ENCODE data around the gene IL4I1. TPM values are rescaled to one million over a fixed set of nuclear protein-coding genes. Genes with fewer than 3 reads are reported as not detected.

Gene IL4I1
- total and polyA plus RNA-seq, 12 donors, result 0.26 to 26.9 (median 0.57) TPM; not detected in 3

GRCh38 chr19:49939721-49940481 is 43.2 kb upstream of the IL4I1 start:
- H3K4me1 ChIP-seq, result peaks cover 0 to 18% (median 7%) of the 10 kb centered on the region in 9 donors
- no peaks in the 10 kb centered on the region for H3K36me3 ChIP-seq
- no peak overlapping the region for H3K4me3 ChIP-seq
- peaks cover 0 to 3% (median 0%) of the 10 kb centered on the region in 7 donors for H3K27me3 ChIP-seq
- WGBS, 2 donors, result 67 to 79% methylated on average over 7 of the region's 7 CpGs
- no peak overlapping the region for H3K27ac ChIP-seq
- intact Hi-C loops (cut with DNase I), result loop anchor here in 4 of 10 donors (5.0 to 10.0 kb wide), 4 partner anchors 42 to 195 kb away; no protein-coding TSS in a partner anchor
- no peak for DNase-seq
- ATAC-seq, result peak in 1 of 8 donors; percentile 38
- no peak for TF ChIP-seq CTCF (IDR thresholded peaks at IDR 0.05)
- H3K9me3 ChIP-seq, result no peaks in the 10 kb centered on the region

GRCh38 chr19:49938662-49939061 is 42.0 kb upstream of the IL4I1 start:
- Histone ChIP-seq H3K9me3 (no peaks in the 10 kb centered on the region), H3K4me1 (peaks cover 0 to 14% (median 7%) of the 10 kb centered on the region in 9 donors), H3K27ac (no peak overlapping the region), H3K36me3 (no peaks in the 10 kb centered on the region), H3K4me3 (no peak overlapping the region), H3K27me3 (peaks cover 0 to 3% (median 0%) of the 10 kb centered on the region in 7 donors)
- ATAC-seq (no peak), DNase-seq (no peak)
- no peak for TF ChIP-seq CTCF (IDR thresholded peaks at IDR 0.05)
- intact Hi-C loops (cut with DNase I), result loop anchor here in 4 of 10 donors (5.0 to 10.0 kb wide), 4 partner anchors 44 to 196 kb away; no protein-coding TSS in a partner anchor
- WGBS, 2 donors, result 58 to 71% methylated on average over 4 of the region's 4 CpGs

GRCh38 chr19:49937750-49938381 is 41.2 kb upstream of the IL4I1 start:
- Histone ChIP-seq H3K4me1 (peaks cover 0 to 14% (median 7%) of the 10 kb centered on the region in 9 donors), H3K9me3 (no peaks in the 10 kb centered on the region), H3K27me3 (peaks cover 0 to 3% (median 0%) of the 10 kb centered on the region in 7 donors), H3K27ac (no peak overlapping the region), H3K4me3 (peak overlapping the region in 6 of 10 donors; percentile 4 to 33 (median 21)), H3K36me3 (peaks cover 0 to 5% (median 0%) of the 10 kb centered on the region in 9 donors)
- peak; percentile 79 to 95 (median 90) for ATAC-seq
- DNase-seq, result peak; percentile 71 to 82
- intact Hi-C loops (cut with DNase I), result loop anchor here (1.0 to 10.0 kb wide), 7 partner anchors 44 to 197 kb away; no protein-coding TSS in a partner anchor
- peak; percentile 89 to 98 (median 96) for TF ChIP-seq CTCF (IDR thresholded peaks at IDR 0.05)
- WGBS, 2 donors, result 17 to 18% methylated on average over 35 of the region's 35 CpGs

GRCh38 chr19:49936549-49936948 is 39.9 kb upstream of the IL4I1 start:
- WGBS, 2 donors, result 73 to 75% methylated on average over 5 of the region's 5 CpGs
- Histone ChIP-seq H3K4me1 (peaks cover 0 to 14% (median 7%) of the 10 kb centered on the region in 9 donors), H3K4me3 (no peak overlapping the region), H3K9me3 (no peaks in the 10 kb centered on the region), H3K36me3 (peaks cover 0 to 9% (median 0%) of the 10 kb centered on the region in 9 donors), H3K27ac (no peak overlapping the region), H3K27me3 (peaks cover 0 to 3% (median 0%) of the 10 kb centered on the region in 7 donors)
- DNase-seq, result no peak
- no peak for ATAC-seq
- TF ChIP-seq CTCF (IDR thresholded peaks at IDR 0.05), result no peak
- intact Hi-C loops (cut with DNase I), result loop anchor here in 8 of 10 donors (2.0 to 10.0 kb wide), 6 partner anchors 46 to 198 kb away; no protein-coding TSS in a partner anchor

Data from heart right ventricle (tissue), 16 donors.